HEK293T (cell line): ENCODE results near the gene CNFN.

Source experiments
- BHLHE40 ChIP-seq: fragments of 450-650 bp; IDR thresholded peaks from 2 replicates; pipeline ENCODE4 v1.6.1; 2016; ENCODE audit warnings: mild to moderate bottlenecking, moderate library complexity, borderline replicate concordance
- CTBP1 ChIP-seq: fragments of 450-650 bp; IDR thresholded peaks from 2 replicates; pipeline ENCODE4 v1.6.1; 2016; ENCODE audit warnings: borderline replicate concordance
- FOXA1 ChIP-seq: fragments of 450-650 bp; IDR thresholded peaks from 2 replicates; pipeline ENCODE4 v1.6.1; 2016; ENCODE audit warnings: mild to moderate bottlenecking
- FOXK2 ChIP-seq: fragments of 450-650 bp; IDR thresholded peaks from 2 replicates; pipeline ENCODE4 v1.6.1; 2016; ENCODE audit warnings: mild to moderate bottlenecking
- FOXM1 ChIP-seq: fragments of 450-650 bp; IDR thresholded peaks from 2 replicates; pipeline ENCODE4 v1.6.1; 2017; ENCODE audit warnings: mild to moderate bottlenecking, borderline replicate concordance
- HDGF ChIP-seq: fragments of 450-650 bp; IDR thresholded peaks from 2 replicates; pipeline ENCODE4 v1.6.1; 2017; ENCODE audit warnings: antibody characterized with exemption, borderline replicate concordance
- L3MBTL2 ChIP-seq: fragments of 450-650 bp; conservative IDR thresholded peaks from 2 replicates; pipeline ENCODE4 v1.6.1; 2016; ENCODE audit warnings: mild to moderate bottlenecking
- SP1 ChIP-seq: fragments of 450-650 bp; IDR thresholded peaks from 2 replicates; pipeline ENCODE4 v1.6.1; 2017
- SUZ12 ChIP-seq: fragments of 450-650 bp; IDR thresholded peaks from 2 replicates; pipeline ENCODE4 v1.6.1; 2016; ENCODE audit warnings: mild to moderate bottlenecking
- TARDBP ChIP-seq: fragments of 450-650 bp; IDR thresholded peaks from 2 replicates; pipeline ENCODE4 v1.6.1; 2016

- TF ChIP-seq SUZ12: no peak
- no peak for TF ChIP-seq FOXA1
- TF ChIP-seq L3MBTL2: no peak
- no peak for TF ChIP-seq TARDBP
- no peak for TF ChIP-seq HDGF
- no peak for TF ChIP-seq FOXM1
- TF ChIP-seq BHLHE40: no peak
- TF ChIP-seq FOXK2: no peak
- TF ChIP-seq CTBP1: no peak
- TF ChIP-seq SP1: no peak
Measured at GRCh38 chr19:42355896-42356295, 34.2 kb downstream of the CNFN start.
